HG03045 (cell line): ENCODE data around the gene PCMTD2.
"Not testable (repeated sequence)": the region's sequence is repeated elsewhere in the genome, so short reads cannot be mapped to it uniquely, and the experiment has no call there.

ENCODE experiments used
- ATAC-seq: cut with Tn5 transposase; IDR thresholded peaks from one replicate; pipeline ENCODE4 v1.9.1; 2021; ENCODE audit warnings: mild to moderate bottlenecking, moderate library complexity; ENCODE audit not compliant: unreplicated experiment

Gene PCMTD2

DNA sequence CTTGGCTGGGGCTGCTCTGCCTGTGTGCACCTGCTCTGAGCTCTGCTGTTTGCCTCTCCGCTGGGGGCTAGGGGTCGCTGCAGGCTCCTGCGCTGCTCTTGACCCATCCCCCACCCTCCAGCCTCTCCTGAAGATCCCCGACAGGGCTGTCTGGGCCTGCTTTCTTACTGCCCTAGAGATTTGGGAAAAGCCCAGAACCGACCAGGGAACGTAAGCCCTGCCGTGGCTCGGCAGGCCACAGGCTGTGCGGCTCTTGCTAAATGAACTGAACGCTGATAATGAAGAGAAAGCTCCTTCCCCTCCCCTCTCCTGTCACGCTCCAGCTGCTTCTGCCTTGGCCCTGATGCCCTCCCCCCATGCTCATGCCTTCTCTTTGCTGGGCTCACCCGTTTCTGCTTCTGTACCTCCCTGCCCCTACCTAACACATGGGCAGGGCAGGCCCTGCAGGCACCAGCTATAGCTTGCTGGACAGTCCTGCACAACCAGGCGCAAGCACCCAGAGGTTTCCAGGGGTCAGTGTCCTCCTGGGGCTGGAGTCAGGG, 32.0 kb upstream of the PCMTD2 start:
- ATAC-seq = no peak

DNA sequence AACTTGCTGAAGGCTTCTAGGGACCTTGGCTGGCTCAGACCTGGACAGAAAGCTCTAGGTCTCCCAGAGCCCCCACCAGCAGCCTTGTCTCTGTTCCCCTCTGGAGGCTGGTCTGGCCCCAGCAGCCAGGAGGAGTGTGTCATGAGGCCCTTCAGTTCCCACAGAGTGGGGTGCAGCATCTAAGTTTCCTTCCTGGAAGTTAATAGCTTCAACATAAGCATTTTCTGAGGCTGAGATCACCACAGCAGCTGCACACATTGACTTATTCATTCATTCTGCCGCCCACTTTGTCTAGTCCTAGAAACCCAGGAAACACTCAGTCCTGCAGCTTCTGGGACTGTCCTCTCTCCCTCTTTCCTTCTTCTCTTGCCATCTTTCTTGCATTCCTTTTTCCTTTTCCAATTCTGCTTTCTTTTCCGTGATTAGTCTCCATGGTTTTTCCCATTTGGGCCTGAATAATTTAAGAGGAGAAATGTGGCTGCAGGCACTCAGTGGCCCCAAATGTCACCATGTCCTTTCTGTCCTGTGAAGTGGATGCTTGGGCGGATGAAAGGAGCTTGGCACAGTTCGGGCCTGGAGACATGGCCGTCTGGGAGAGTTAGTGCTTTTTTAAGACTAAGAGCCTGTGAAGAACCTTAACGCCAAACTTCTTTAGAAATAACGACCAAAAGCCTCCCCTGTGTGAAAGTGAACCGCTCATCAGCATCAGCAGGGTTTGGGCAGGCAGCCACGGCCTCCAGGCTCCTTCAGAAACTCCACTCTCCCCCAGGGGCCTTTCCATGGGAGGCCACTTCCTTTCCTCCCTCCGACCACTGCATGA, 31.0 kb upstream of the PCMTD2 start:
- ATAC-seq = no peak

DNA sequence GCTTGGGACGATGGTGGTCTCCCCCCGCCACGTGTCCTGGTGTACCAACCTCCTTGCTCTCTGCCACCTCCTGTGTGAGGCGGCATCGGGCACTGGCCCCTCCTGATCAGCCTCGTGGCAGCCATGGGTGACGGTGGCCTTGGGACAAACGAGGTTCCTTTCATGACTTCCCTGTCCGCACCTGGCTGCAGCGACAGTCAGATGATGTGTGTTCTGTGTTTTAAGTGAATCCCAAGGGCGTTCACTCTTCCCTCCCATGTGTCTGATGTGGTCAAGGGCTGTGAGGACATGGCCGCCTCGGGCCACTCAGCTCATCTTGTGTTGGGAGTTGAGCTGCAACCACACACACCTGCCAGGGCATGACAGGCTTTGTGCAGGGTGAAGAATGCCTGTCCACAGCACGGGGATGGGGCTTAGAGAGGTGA, 30.4 kb upstream of the PCMTD2 start:
- no peak for ATAC-seq

- no peak for ATAC-seq
Observed at GRCh38 chr20:64225828-64226598, 29.5 kb upstream of the PCMTD2 start.

DNA sequence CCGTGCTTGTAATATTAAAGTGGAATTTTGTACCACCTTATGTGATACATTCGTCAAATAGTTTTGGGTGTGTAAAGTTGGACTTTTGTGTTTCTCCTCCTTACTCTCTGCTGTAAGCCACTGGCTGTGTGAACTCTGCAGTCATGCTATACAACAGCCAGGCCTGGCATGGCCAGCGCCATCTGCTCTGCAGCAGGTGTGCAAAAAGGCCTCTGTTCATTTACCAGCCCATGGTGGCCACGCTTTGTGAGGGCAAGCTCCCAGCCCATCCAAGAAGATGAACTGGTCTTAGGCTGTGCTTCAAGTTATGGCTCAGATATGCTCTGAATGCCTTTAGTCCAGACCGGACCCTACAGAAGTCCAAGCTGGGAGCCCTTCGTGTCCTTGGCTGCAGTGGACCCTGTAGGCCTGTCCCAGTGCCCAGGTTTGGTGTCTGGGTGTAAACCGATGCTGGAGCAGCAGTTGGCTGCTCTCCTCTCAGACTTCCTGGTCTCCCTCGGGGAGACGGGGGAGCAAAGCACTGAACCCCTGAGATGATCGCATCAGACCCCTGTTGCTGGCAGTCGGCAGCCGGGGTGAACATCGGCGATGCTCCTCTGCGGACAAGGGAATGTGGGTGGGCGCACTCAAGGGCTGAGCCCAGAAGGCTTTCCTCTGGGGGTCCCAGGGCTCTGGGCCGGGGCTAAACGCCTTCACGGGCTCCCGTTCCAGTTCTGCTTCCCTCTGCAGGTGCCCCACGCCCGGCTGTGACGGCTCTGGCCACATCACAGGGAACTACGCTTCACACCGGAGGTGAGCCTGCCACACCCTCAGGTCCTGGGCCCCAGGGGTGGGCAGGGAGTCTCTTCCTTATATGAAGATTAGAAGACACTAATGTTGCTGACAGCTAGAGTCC, 28.6 kb upstream of the PCMTD2 start:
- ATAC-seq = no peak

DNA sequence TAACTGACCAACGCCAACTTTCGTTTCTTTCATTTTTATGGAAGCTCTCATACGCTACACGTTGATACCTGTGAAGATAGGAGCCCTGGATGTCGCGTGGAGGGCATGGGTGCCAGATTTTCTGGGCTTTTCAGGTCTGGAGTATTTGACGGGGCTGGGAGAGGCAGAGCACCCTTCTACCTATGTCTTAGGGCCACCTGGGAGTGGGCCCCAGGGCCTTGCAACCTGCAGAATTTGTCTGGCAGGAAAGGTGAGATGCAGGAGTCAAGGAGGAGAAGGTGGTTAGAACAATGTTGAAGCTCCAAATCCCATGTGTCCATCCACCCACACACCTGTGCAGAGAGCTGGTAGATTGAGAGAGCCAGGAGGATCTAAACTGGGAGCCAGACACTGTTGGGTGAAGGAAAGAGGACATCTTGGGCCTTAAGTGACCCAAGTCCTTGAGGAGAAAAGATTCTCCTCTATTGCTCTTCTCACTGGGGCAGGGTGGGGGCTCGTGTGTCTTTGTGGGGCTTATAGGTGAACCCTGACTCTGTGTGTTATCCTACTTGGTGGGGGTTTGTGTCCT, 27.4 kb upstream of the PCMTD2 start:
- no peak for ATAC-seq

GRCh38 chr20:64228751-64229506, 26.6 kb upstream of the PCMTD2 start:
- no peak for ATAC-seq

- ATAC-seq = no peak
Observed at GRCh38 chr20:64229507-64230061, 26.0 kb upstream of the PCMTD2 start.

- no peak for ATAC-seq
Observed at GRCh38 chr20:64230461-64231145, 24.9 kb upstream of the PCMTD2 start.

- ATAC-seq = no peak
Observed at GRCh38 chr20:64231621-64232550, 23.7 kb upstream of the PCMTD2 start.

- no peak for ATAC-seq
Observed at GRCh38 chr20:64232794-64233193, 22.8 kb upstream of the PCMTD2 start.

DNA sequence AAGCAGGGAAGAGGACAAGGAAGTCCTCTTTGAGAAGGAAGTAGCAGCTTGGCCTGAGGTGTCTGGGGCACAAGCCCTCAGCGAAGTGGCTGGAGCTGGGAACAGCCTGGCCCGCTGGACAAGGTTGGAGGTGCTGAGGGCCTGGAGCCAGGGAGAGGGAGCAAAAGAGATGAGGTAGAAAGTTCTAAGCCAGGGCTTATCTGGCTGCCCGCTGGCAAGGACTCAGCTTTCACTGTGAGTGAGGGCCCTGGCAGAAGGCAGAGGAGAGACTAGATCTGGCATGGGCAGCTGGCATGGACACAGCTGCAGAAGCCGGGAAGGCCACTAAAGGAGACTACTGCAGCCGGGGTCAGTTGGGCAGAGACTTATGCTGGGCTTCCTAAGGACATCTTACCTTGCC, 21.8 kb upstream of the PCMTD2 start:
- no peak for ATAC-seq

DNA sequence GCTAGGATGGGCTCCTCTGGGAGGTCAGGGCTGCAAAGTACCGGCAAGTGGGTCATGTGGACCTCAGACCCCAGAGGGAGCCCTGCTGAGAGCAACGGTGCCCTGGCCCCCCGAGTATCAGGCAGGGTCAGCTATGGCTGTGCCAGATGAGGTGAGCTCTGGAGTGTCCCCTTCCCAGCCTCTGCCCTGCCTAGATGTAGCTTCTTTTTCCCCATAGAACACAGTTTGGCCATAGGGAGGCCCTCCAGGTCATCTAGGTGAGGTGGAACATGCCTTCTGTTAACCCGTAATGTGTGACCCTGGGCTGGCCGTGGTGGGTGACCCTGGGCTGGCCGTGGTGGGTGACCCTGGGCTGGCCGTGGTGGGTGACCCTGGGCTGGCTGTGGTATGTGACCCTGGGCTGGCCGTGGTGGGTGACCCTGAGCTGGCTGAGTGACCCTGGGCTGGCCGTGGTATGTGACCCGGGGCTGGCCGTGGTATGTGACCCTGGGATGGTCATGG, 21.2 kb upstream of the PCMTD2 start:
- no peak for ATAC-seq

- ATAC-seq = not testable (repeated sequence)
Observed at GRCh38 chr20:64234921-64235565, 20.5 kb upstream of the PCMTD2 start.

- no peak for ATAC-seq
Observed at GRCh38 chr20:64236137-64237088, 19.1 kb upstream of the PCMTD2 start.

DNA sequence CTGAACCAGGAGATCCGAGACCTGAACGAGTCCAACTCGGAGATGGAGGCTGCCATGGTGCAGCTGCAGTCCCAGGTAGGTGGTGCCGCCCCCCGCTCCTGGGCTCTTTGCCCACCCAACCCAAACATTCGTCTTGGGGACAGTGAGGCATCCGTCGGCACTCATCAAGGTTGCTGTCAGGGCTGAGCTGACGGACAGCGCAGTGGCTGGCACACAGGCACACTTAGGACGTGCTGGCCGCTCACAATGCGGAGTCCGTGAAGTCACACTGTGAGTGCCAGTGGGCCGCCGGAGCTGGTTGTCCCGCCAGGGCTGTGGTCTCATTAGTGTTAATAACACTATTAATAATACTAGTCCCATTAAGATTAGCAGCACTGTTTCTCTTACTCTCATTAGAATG, 18.2 kb upstream of the PCMTD2 start:
- no peak for ATAC-seq
